HG03139 (cell line): ENCODE measurements around the gene FCAMR.
A peak's percentile ranks its signal among the peaks of the same experiment; 100 is the strongest.

Experiments used
- ATAC-seq: cut with Tn5 transposase; IDR thresholded peaks from one replicate; pipeline ENCODE4 v1.9.1; 2021; ENCODE audit not compliant: unreplicated experiment

Gene FCAMR

GRCh38 chr1:206958144-206958543 lies 12.1 kb downstream of the FCAMR start:
- ATAC-seq, result no peak

- no peak for ATAC-seq
Observed at GRCh38 chr1:206957639-206958038, 12.6 kb downstream of the FCAMR start.

GRCh38 chr1:206955476-206956451 lies 14.5 kb downstream of the FCAMR start:
- ATAC-seq, result no peak

- ATAC-seq, result no peak
Observed at GRCh38 chr1:206954459-206955342, 15.6 kb downstream of the FCAMR start.

GRCh38 chr1:206953626-206954025 lies 16.6 kb downstream of the FCAMR start:
- no peak for ATAC-seq

- ATAC-seq, result no peak
Observed at GRCh38 chr1:206953126-206953525, 17.1 kb downstream of the FCAMR start.

GRCh38 chr1:206952171-206952570 lies 18.1 kb downstream of the FCAMR start:
- ATAC-seq, result no peak

- ATAC-seq, result peak; percentile 37
Observed at GRCh38 chr1:206951318-206952100, 18.8 kb downstream of the FCAMR start.

GRCh38 chr1:206949641-206950040 lies 20.6 kb downstream of the FCAMR start:
- ATAC-seq, result no peak

GRCh38 chr1:206949208-206949607 lies 21.1 kb downstream of the FCAMR start:
- ATAC-seq, result no peak

GRCh38 chr1:206947255-206947654 lies 23.0 kb downstream of the FCAMR start:
- no peak for ATAC-seq

- ATAC-seq, result no peak
Observed at GRCh38 chr1:206946261-206946660, 24.0 kb downstream of the FCAMR start, which contains the start of gene PIGR. PIGR (minus strand) TSS chr1:206946466; CDS start chr1:206940531, 5,935 bp downstream.

GRCh38 chr1:206945779-206946178 lies 24.5 kb downstream of the FCAMR start:
- no peak for ATAC-seq

- no peak for ATAC-seq
Observed at GRCh38 chr1:206944703-206945102, 25.6 kb downstream of the FCAMR start.

GRCh38 chr1:206941766-206942418 lies 28.4 kb downstream of the FCAMR start:
- ATAC-seq, result no peak

- ATAC-seq, result no peak
Observed at GRCh38 chr1:206940588-206940936, 29.7 kb downstream of the FCAMR start.

GRCh38 chr1:206939841-206940587 lies 30.2 kb downstream of the FCAMR start:
- no peak for ATAC-seq

GRCh38 chr1:206939131-206939530 lies 31.1 kb downstream of the FCAMR start:
- ATAC-seq, result no peak

GRCh38 chr1:206937425-206937824 lies 32.8 kb downstream of the FCAMR start:
- no peak for ATAC-seq
